Left hindlimb (tissue), 1 donor: Measurements from ENCODE around the gene ASPM.
"Not testable (repeated sequence)": the region's sequence is repeated elsewhere in the genome, so short reads cannot be mapped to it uniquely, and the experiment has no call there.

Experiments used
- DNase-seq: peaks from one replicate; pipeline ENCODE4 v3.0.0-alpha.2; 2018

Gene ASPM

GRCh38 chr1:197141575-197141974 lies 4.9 kb downstream of the ASPM start:
- no peak for DNase-seq

- no peak for DNase-seq
Measured at GRCh38 chr1:197140121-197140520, 6.3 kb downstream of the ASPM start.

GRCh38 chr1:197139169-197139568 lies 7.3 kb downstream of the ASPM start:
- no peak for DNase-seq

- no peak for DNase-seq
Measured at GRCh38 chr1:197137322-197137721, 9.1 kb downstream of the ASPM start.

GRCh38 chr1:197130677-197131304 lies 15.7 kb downstream of the ASPM start:
- no peak for DNase-seq

GRCh38 chr1:197129698-197130097 lies 16.8 kb downstream of the ASPM start:
- no peak for DNase-seq

GRCh38 chr1:197127246-197127912 lies 19.1 kb downstream of the ASPM start:
- no peak for DNase-seq

- DNase-seq = no peak
Measured at GRCh38 chr1:197126691-197127090, 19.8 kb downstream of the ASPM start.

- no peak for DNase-seq
Measured at GRCh38 chr1:197124376-197124775, 22.1 kb downstream of the ASPM start.

- no peak for DNase-seq
Measured at GRCh38 chr1:197116156-197116555, 30.3 kb downstream of the ASPM start.

GRCh38 chr1:197106869-197107268 lies 39.6 kb downstream of the ASPM start:
- DNase-seq = no peak

GRCh38 chr1:197103300-197103699 lies 43.2 kb downstream of the ASPM start:
- DNase-seq = no peak

GRCh38 chr1:197101978-197102377 lies 44.5 kb downstream of the ASPM start:
- no peak for DNase-seq

GRCh38 chr1:197100677-197101076 lies 45.8 kb downstream of the ASPM start:
- DNase-seq = no peak

GRCh38 chr1:197099444-197099843 lies 47.0 kb downstream of the ASPM start:
- DNase-seq = no peak

GRCh38 chr1:197096971-197097370 lies 49.5 kb downstream of the ASPM start:
- DNase-seq = not testable (repeated sequence)

- no peak for DNase-seq
Measured at GRCh38 chr1:197096137-197096536, 50.3 kb downstream of the ASPM start.

GRCh38 chr1:197093226-197093885 lies 53.1 kb downstream of the ASPM start:
- DNase-seq = no peak

- no peak for DNase-seq
Measured at GRCh38 chr1:197092491-197093023, 53.9 kb downstream of the ASPM start.

GRCh38 chr1:197083474-197083873 lies 63.0 kb downstream of the ASPM start:
- no peak for DNase-seq

GRCh38 chr1:197081117-197081753 lies 65.2 kb downstream of the ASPM start:
- peak; percentile 22 for DNase-seq

GRCh38 chr1:197080323-197080722 lies 66.1 kb downstream of the ASPM start:
- no peak for DNase-seq

- DNase-seq = no peak
Measured at GRCh38 chr1:197076585-197076984, 69.9 kb downstream of the ASPM start.

GRCh38 chr1:197073978-197074377 lies 72.5 kb downstream of the ASPM start:
- DNase-seq = no peak
